Mucosa of gallbladder (tissue), 1 donor: Measurements from ENCODE around the gene RTN4R. TPM values are rescaled to one million over a fixed set of nuclear protein-coding genes. Genes with fewer than 3 reads are reported as not detected.
"Not testable (repeated sequence)": the region's sequence is repeated elsewhere in the genome, so short reads cannot be mapped to it uniquely, and the experiment has no call there.

Experiments used
- DNase-seq: peaks from one replicate; pipeline ENCODE4 v3.0.0-alpha.2; 2020; ENCODE audit warnings: low spot score
- total RNA-seq: library from RNA; stranded (reverse); gene quantifications from one replicate; pipeline ENCODE4 v1.2.1, GENCODE V29; 2021
- donor health status: DM: no; HTN: no; CAD: no.

The RTN4R gene
- total RNA-seq, 1 donor from 2014 or later, result 2.0 TPM

- DNase-seq, result no peak
Observed at GRCh38 chr22:20271114-20271994, 3.2 kb upstream of the RTN4R start.

GRCh38 chr22:20270190-20271113 lies 2.3 kb upstream of the RTN4R start:
- not testable (repeated sequence) for DNase-seq

- not testable (repeated sequence) for DNase-seq
Observed at GRCh38 chr22:20269673-20270072, 1.6 kb upstream of the RTN4R start.

DNA sequence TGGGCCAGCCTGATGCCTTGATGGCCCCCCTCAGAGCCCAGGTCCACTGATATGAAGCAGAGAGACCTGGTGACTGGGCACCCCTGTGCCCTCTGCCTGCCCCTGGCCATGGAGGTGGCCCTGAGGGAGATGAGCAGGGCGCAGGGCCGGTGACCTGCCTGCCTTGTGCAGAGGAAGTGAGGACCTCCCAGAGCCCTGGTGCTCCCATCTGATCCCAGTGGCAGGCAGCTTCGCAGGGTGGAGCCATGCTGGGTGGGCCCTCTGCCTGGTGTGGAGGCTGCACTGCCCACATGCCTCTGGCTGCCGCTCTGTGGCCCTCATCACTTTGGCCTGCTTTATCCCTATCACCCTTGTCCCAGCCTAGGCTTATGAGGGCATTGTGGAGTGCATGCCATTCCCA lies 1.1 kb upstream of the RTN4R start:
- DNase-seq, result not testable (repeated sequence)

GRCh38 chr22:20267441-20268278 lies 458 bp downstream of the RTN4R start:
- DNase-seq, result no peak

DNA sequence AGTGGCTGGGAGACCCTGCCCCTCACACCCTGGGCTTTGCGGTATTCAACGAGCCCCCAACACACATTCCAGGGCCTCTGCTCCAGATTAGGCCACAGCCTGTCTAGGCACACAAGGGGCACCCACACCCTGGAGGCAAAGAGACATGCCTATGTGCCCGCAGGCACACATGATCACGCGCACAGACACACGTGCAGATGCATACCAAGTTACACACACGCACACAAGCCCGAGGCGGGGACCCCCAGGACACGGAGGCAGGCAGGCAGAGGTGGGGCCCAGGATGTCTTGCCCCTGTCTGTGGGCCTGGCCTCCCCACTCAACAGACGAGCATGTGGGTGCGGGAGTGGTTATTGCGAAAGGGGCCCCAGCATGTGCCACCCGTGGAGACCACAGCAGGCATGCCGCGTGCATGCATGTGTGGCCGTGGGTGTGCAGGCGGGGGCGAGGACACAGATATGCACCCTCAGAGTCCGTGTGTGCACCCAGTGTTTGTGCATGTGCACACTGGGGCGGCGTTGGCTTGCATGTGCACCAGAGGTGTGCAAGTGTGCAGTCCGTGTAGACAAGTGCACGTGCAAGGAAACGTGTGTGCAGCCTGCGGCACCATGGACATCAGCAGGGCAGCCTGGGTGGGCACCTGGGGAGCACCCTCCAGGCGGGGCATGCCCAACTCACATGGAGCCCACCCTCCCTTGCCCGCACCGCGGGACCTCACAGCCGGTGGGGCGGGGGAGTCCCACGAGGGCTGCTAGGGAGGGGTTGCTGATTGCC lies 1.3 kb downstream of the RTN4R start:
- not testable (repeated sequence) for DNase-seq

- DNase-seq, result not testable (repeated sequence)
Observed at GRCh38 chr22:20265772-20266666, 2.1 kb downstream of the RTN4R start.

DNA sequence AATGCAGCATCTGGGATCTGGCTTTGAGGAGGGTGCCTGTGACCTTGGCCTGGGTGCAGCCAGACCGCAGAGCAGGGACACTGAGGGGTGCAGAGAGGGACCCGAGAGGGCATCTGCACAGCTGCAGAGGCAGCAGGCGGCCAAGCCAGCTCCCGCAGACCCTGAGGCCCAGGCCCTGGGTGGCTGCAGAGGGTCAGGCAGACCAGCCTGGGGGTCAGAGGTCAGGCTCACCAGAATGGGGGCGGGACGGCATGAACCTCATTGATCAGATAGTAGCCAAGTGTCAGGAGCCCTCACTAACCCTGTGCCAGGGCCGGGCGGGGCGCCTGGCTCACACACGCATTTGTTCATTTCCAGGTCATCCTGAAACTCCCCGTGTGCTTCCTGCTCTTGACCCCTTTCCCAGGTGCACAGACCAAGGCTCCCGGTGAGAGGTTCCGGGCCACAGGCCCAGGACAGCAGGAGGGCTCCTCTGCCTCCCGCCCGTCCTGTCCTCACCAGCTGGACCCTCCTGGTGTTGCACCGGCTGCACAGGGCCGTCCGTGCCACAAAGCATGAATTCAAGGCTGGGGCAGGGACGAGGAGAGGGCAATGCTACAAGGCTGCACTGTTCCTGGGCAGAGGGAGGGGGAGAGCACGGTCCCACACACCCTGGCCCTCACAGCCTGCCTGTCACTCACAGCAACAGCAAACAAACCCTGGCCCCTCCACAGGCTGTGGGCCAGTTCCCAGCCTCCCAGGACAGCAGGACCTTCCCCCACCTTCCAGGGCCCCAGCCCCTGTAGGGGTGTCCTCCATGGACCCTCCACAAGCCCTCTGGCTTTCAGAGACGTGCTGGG lies 3.3 kb downstream of the RTN4R start:
- DNase-seq, result no peak

GRCh38 chr22:20263404-20264281 lies 4.5 kb downstream of the RTN4R start:
- DNase-seq, result not testable (repeated sequence)

DNA sequence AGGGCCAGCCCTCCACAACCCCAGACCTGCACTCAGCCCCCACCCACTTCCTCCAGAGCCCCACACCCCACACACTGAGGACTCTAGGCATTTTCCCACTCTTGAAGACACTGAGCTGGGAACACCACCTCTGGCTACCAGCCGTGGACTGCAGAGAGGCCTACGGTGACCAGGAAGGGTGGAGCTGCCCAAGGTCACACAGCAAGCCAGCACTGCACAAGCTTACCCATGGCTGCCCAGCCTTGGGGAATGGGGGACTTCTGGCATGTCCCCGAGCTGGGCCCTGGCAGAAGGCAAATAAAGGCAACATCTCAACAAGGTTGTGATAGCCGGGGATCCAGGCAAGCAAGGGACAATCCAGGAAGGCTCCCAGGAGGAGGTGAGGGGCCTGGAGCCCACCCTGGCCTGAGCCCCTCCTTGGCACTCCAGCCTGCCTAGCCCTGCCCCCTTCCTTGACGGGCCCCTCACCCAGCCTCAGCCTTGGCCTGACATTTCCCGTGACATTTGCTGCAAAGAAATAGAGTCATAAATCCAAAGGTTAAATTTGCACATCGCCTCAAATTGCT lies 5.5 kb downstream of the RTN4R start:
- no peak for DNase-seq

DNA sequence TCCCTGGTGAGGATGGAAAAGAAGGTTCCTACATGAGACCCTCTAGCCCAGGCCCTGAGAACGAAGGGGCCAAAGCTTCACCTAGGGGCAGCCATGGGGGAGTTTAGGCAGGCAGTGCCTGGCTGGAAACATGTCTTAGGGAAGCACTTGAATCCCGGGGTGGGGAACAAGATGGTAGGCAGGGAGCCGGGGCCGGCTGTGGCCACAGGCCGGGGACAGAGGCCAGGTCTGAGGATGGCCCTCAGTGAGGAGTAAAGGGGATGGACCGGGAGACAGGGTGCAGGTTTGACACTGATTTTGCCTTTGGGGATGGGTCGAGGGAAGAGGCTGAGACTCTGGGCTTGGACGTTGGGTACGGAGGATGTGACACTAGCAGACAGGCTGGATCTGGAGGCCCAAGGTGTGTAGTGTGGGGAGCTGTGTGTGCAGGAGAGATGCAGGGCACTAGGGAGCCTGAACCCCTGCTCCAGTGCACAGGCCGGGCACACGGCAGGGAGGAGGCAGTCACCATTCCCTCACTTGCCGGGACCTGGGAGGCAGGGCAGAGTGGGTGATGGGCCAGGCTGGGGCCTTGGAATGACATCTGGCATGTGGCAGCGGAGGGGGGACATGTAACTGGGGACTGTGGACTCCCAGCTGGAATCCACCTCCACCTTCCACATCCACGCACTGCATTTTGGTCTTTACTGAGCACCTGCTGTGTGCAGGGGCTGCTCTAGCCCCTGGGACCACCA lies 6.1 kb downstream of the RTN4R start:
- DNase-seq, result no peak

DNA sequence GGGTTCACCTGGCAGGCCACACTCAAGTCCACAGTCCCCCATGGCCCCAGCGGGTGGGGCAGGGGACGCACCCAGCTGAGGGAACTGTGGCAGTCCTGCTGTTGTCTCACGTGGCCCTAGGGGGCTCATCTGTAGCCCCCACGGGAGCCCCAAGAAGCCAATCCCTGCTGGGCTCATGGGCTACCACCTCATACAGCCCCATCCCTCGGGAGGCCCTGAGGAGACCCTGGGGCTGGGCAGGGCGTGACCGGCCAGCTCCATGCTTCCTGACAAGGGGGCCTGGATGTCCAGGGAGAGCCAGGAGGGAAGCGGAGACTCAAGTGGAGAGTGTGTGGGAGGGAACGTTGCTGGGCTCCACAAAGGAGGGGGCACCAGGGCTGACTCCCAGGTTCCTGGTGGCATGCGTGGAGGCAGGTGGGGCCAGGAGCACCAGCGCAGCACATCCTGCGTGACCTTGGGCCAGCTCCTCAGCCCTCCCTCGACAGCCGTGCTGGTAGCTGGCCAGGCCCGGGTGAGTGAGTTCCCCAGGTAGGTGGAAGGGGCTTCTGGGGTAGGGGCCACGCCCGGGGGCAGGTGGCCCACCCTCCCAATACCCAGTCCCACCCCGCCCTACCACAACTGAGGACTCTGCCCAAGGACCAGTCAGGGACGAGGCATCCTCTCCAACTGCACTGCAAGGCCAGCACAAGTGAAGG lies 7.9 kb downstream of the RTN4R start:
- no peak for DNase-seq

DNA sequence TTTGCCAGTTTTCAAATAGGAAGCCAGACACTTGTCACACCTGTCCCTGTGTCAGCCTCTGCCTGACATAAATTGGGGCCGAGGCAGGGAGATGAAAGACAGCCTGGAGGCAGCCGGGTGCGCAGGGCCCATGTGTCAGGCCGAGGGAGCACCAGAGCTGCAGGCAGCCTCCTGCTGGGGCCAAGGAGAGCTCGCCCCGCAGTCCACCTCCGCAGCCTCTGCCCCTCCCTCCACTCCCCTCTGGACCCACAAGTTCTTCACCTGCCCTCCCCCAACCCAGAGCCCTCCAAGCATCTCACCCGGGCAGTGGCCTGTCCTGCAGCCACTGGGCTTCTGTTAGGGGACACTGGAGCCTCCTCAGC lies 8.8 kb downstream of the RTN4R start:
- DNase-seq, result no peak

GRCh38 chr22:20258584-20259326 lies 9.4 kb downstream of the RTN4R start:
- DNase-seq, result no peak

DNA sequence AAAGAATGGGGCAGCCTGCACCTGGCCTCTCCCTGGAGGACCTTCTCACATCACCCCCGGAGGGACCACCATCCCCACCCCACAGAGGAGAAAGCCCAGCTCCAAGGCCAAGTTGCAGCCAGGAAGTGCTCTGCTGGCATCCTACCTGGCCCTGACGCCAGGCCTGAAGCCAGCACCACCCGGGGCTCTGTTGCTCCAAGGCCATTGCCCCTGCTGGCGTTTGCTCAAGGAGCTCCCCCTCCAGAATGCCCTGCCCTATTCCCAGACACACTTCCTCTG lies 10.2 kb downstream of the RTN4R start:
- DNase-seq, result no peak
